Erythroblast (primary cell): Measurements from ENCODE around the gene EIF2B5.

Source experiments
- GATA1 ChIP-seq: IDR thresholded peaks from 2 replicates; pipeline ENCODE4 v1.6.1; 2011; ENCODE audit warnings: low read depth, mild to moderate bottlenecking, control low read depth, low read length, moderate library complexity
- POLR2A ChIP-seq: IDR thresholded peaks from 2 replicates; pipeline ENCODE4 v1.6.1; 2011; ENCODE audit warnings: mild to moderate bottlenecking, low read length

- TF ChIP-seq POLR2A = no peak
- TF ChIP-seq GATA1 = no peak
Measured at GRCh38 chr3:184174284-184174645, 39.1 kb downstream of the EIF2B5 start.
